Femur (tissue), 1 donor: ENCODE data around the gene IRGC.
"Not testable (repeated sequence)": the region's sequence is repeated elsewhere in the genome, so short reads cannot be mapped to it uniquely, and the experiment has no call there.

Experiments
- DNase-seq: peaks from one replicate; pipeline ENCODE4 v3.0.0-alpha.2; 2017

The IRGC gene

GRCh38 chr19:43715776-43716175 lies at the start of gene IRGC:
Gene IRGC, plus strand, starts transcription at chr19:43716076. Its CDS starts 2,483 bp downstream, at chr19:43718559.
- DNase-seq: no peak

GRCh38 chr19:43667126-43667875 lies 48.6 kb upstream of the IRGC start:
- no peak for DNase-seq

- no peak for DNase-seq
Measured at GRCh38 chr19:43667876-43668405, 47.9 kb upstream of the IRGC start.

- peak; percentile 99 for DNase-seq
Measured at GRCh38 chr19:43668406-43669109, 47.3 kb upstream of the IRGC start.

DNA sequence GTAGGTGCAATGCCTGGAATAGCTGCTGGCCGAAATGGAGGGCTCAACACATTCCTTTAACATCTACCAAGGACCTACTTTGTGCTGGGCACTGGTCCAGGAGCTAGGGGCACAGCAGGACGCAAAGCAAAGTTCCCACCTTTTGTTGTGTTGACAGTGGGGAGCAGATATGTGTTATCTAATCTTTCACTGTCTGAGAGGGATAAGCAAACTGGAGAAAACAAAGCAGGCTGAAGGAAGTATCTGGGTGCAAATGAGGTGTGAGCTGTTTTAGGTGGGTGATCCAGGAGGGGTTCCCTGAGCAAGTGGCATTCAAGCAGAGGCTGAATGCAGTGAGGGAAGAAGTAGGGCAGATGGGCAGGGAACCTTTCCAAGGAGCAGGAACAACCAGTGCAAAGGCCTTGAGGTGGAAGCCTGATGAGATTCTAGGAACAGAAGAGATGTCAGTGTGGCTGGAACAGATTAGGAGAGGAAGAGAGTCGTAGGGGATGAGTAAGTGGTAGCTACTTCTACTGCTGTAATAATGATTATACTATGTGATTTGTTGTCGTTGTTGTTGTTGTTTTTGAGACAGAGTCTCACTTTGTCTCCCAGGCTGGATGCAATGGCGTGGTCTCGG lies 43.7 kb upstream of the IRGC start:
- no peak for DNase-seq

DNA sequence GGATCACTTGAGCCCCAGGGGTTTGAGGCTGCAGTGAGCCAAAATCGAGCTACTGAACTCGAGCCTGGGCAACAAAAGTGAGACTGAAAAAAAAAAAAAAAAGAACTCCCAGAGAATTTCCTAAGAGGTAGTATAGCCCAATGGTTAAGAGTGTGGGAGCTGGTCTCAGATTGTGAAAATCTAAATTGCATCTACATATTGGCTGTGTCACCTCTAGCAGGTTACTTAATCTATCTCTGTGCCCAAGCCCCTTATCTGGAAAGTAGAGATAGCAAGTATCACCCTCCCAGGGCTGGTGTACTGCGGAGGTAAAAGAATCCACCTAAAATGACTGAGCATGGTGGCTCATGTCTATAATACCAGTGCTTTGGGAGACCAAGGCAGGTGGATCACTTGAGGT lies 42.2 kb upstream of the IRGC start:
- no peak for DNase-seq

GRCh38 chr19:43674183-43674582 lies 41.7 kb upstream of the IRGC start:
- peak; percentile 28 for DNase-seq

DNA sequence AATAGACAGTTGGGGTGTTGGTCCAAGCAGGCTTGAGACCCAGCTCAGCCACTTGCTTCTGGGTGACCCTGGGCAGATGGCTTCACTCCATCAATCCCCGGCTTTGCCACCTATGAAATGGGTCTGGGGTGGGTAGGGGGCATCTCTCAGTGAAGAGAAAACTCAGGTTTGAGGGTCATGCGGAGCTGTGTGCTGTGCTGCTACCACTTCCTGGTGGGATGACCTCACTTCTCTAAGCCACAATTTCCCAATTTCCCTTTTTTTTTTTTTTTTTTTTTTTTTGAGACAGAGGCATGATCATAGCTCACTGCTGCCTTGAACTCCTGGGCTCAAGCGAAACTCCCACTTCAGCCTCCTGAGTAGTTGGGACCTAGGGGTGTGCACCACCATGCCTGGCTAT lies 41.3 kb upstream of the IRGC start:
- DNase-seq: no peak

DNA sequence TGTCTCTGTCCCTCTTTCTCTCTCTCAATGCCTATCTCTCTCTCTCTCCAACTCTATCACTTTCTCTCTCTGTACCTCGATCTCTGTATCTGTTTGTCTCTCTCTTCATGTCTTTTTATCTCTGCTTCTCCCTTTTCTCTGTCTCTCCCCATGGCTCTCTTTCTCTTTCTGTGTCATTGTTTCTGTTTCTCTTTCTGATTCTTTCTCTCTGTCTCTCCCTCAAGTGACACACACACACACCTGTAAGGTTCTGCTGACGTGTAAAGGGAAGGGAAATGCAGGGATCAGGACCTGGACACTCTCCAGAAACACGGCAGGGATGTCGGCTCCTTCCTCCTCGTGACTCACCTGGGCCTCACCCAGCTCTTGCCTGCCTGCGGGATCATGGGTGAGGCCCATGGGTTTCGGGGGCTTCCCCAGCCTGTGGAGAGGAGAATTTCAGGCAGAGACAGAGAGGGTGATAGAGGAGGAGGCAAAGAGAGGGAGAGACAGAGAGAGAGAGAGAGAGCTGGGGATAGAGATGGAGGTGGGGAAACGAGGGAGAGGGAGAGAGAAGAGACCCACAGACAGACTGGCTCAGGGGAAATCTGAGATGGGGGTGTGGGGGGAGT lies 40.5 kb upstream of the IRGC start:
- no peak for DNase-seq

DNA sequence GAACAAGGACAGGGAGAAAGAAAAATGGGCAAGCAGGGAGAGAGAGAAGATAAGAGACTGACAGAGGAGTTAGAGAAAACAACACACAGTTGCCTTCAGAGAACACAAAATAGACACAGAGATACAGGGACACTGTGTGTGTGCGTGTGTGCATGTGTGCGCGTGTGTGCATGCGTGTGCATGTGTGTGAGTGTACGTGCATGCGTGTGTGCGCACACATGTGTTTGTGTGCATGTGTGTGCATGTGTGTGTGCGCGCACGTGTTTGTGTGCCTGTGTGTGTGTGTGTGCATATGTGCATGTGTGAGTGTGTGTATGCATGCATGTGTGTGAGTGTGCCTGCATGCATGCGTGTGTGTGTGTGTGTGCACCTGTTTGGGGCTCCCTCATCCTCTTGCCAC lies 40.0 kb upstream of the IRGC start:
- no peak for DNase-seq

DNA sequence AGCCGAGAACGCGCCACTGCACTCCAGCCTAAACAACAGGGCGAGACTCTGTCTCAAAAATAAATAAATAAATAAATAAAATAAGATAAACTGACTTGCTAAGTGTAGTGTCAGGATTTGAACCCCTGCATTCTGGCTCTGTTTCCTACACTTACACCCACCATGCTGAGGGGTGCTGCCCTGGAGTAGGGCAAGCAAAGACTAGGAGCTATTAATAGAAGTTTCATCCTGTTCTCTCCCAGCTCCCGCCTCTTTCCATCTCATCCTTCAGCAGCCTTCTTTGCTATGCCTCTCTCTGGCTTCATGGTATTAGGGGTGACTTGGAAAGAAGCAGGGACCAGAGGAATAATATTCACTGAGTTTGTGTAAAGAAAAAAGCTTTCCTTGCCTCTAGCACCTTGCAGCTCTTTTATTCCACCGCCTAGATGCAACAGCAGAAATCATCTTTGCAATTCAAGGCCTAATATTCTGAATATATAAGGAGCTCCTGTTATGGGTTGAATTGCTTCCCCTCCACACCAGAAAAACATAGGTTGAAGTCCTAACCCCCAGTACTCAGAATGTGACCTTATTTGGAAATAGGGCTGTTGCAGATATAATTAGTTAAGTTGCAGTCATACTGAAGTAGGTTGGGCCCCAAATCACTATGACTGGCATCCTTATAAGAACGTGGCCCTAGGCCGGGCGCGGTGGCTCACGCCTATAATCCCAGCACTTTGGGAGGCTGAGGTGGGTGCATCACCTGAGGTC lies 37.2 kb upstream of the IRGC start:
- no peak for DNase-seq

- no peak for DNase-seq
Measured at GRCh38 chr19:43681821-43682220, 34.1 kb upstream of the IRGC start.

GRCh38 chr19:43682269-43682668 lies 33.6 kb upstream of the IRGC start:
- DNase-seq: not testable (repeated sequence)

DNA sequence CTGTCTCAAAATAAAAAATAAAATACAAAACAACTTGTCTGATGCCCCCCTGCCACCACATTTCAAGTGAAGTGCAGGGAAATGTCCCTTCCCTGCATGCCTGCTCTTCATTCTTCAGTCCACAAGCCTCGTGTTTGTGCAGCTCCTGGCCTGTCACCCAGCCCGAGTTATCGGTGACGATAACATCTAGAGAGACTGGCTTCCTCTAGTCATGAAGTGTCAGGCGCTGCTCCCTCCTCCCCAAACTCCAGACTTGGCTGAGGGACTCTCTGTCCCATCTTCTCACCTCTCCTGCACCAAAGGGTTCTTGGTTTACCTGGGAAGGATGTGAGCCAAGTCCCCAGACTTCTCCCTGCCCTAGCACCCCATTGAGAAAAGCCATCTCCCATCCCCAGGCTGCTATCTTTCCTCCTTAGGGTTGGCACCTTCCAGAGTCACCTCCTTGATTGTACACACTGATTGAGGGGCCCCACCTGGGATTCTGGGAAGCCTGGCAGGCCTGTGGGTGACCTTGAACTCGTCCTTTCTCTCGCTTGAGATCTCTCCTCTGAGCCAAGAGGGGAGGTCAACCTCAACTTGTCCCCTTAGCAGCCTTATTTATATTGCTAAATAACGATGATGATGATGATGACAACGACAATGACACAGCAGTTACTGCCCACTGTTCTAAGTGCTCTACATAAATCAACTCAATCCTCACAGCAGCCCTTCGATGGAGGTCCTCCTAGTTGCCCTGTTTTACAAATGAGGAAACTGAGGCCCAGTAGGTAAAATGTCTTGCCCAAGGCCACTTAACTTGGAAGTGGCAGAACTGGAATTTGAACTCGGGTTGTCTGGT lies 32.8 kb upstream of the IRGC start:
- no peak for DNase-seq

DNA sequence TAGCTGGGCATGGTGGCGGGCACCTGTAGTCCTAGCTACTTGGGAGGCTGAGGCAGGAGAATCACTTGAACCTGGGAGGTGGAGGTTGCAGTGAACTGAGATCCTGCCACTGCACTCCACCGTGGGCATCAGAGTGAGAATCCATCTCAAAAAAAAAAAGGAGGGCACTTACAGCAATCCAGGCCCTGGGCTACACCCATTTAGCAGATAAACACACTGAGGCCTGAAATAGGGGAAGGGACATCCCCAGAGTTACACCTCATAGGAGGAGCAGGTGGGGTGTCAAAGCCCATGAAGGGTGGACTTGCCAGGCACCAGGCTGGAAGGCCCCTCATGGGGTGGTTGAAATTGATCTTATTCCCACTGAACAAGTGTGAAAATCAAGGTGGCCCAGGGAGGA lies 32.0 kb upstream of the IRGC start:
- no peak for DNase-seq

DNA sequence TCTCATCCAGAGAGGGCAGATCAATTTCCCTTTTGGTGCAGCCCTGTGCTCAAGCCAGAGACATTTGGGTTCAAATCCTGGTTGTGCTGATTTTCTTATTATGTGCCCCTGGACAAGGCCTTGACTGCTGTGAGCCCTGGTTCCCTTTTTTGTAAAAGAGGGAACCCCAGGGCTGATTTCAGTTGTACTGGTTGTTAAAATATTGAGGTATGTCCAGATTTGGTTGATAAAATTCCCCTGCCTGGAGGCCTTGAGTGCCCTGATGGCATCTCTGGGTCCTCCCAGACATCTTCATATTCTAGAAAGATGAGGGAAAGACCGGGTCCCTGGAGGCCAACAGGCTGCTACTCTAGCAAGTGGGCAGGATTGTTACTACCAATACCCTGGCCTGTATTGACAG lies 31.6 kb upstream of the IRGC start:
- no peak for DNase-seq

DNA sequence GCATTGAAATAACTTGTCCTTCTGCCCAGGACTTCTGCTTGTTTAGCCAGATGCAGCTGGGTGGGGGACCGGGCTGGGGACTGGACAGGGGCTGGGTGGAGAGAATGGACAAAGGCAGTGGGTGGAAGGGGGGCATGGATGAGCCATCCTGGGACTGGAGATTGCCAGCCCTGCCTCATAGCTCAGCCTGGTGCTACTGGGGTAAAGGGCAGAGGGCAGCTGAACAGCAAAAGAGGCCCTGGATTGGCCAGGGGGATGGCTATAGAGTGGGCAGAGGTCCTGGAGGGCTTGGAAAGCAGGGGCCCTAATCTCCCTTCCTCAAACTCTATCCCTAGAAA lies 28.2 kb upstream of the IRGC start:
- no peak for DNase-seq

- no peak for DNase-seq
Measured at GRCh38 chr19:43688059-43688701, 27.7 kb upstream of the IRGC start.

GRCh38 chr19:43690444-43690843 lies 25.4 kb upstream of the IRGC start:
- DNase-seq: no peak

DNA sequence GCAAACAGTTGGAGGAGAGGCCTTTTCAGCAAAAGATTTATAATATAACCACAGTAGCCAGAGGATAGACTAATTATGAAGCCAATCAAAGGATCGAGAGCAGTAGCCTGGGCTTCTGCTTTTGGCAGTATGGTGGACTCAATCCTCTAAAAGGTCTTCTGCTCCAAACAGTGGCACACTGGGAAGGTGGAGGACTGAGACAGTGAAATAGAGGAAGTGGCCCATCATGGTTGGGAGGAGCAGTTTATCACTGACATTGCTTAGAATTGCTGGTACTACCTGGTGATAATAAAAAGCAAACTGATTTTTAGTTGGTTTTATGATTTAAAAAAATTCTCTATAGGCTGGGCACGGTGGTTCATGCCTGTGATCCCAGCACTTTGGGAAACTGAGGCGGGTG lies 25.0 kb upstream of the IRGC start:
- no peak for DNase-seq

- no peak for DNase-seq
Measured at GRCh38 chr19:43691755-43692154, 24.1 kb upstream of the IRGC start.
